K562 (cell line): Measurements from ENCODE around the gene MKNK2. TPM values are rescaled to one million over a fixed set of nuclear protein-coding genes. Genes with fewer than 3 reads are reported as not detected.

Experiments used
- BRD9 ChIP-seq: fragments of 450-650 bp; IDR thresholded peaks from 2 replicates; pipeline ENCODE4 v1.6.1; 2018; ENCODE audit warnings: low read depth; ENCODE audit not compliant: partially characterized antibody
- CHD7 ChIP-seq: fragments of 200-600 bp; sonication (generic); IDR thresholded peaks from one replicate; pipeline ENCODE4 v1.6.1; 2012; ENCODE audit warnings: mild to moderate bottlenecking, low read depth, low read length, inconsistent platforms
- E2F6 ChIP-seq, 2 experiments: IDR thresholded peaks; 2 replicates each; pipeline ENCODE4 v1.6.1; 2011; ENCODE audit warnings: borderline replicate concordance in 1 of 2, control low read depth in 1 of 2, low read depth in 1 of 2, low read length in 1 of 2, mild to moderate bottlenecking in 1 of 2, mixed read lengths in 1 of 2, moderate library complexity in 1 of 2; ENCODE audit not compliant: insufficient read depth in 1 of 2, insufficient read length in 1 of 2, poor library complexity in 1 of 2, severe bottlenecking in 1 of 2; ENCODE audit errors: extremely low read depth in 1 of 2
- TBP ChIP-seq: optimal IDR thresholded peaks from 2 replicates; pipeline ENCODE3; 2011; ENCODE audit warnings: low read depth, low read length, improper control_type of control experiment
- ZBTB7A ChIP-seq: IDR thresholded peaks from 2 replicates; pipeline ENCODE4 v1.6.1; 2011; ENCODE audit warnings: low read depth, mild to moderate bottlenecking, low read length, moderate library complexity, borderline replicate concordance; ENCODE audit not compliant: control insufficient read depth
- ZNF263 ChIP-seq: sonication (generic); formaldehyde crosslinking; IDR thresholded peaks from 2 replicates; pipeline ENCODE4 v1.8.0; 2022; ENCODE audit warnings: mild to moderate bottlenecking, missing genetic modification reagents, borderline replicate concordance
- polyA plus RNA-seq, 8 experiments: library from polyadenylated mRNA; depleted of rRNA in 4 of 8; stranded (reverse) in 5 of 8; unstranded in 3 of 8; fragments of >200 nt; fragmentation: Nextera tagmentation in 2 of 8; fragmentation: Illumina TruSeq in 1 of 8; extraction: Ambion mirVana in 2 of 8; extraction: Trizol in 1 of 8; gene quantifications; 2 replicates each; pipeline versions ENCODE4 v1.2.1 to v1.2.3, GENCODE V29; 2011 to 2014; ENCODE audit warnings: inconsistent platforms in 1 of 8, missing spikeins in 1 of 8
- total RNA-seq, 7 experiments: library from RNA; depleted of rRNA in 6 of 7; stranded (reverse); fragments of >200 nt in 6 of 7; fragmentation: Illumina TruSeq in 2 of 7; extraction: Trizol in 2 of 7; gene quantifications; 2 replicates each; pipeline versions ENCODE4 v1.2.1 to v1.2.3, GENCODE V29; 2011 to 2021; ENCODE audit warnings: low replicate concordance in 1 of 7

Gene MKNK2
- total and polyA plus RNA-seq, 9 of the 15 experiments (the other 6 are each of a cell fraction or from before 2014, with no cell fraction given) = 5.1 to 191 (median 51.9) TPM

- TF ChIP-seq CHD7 (no peak), E2F6 (IDR thresholded peaks at IDR 0.05; ENCODE audit: borderline replicate concordance in 1 of 2, extremely low read depth in 1 of 2, insufficient read depth in 1 of 2, insufficient read length in 1 of 2, low read depth in 1 of 2, low read length in 1 of 2, poor library complexity in 1 of 2, severe bottlenecking in 1 of 2) (no peak), ZNF263 (peak; percentile 81), ZBTB7A (no peak; the same call in 1 of the 2 replicates), BRD9 (no peak), TBP (peak; percentile 45)
Measured at GRCh38 chr19:2015608-2015950, 35.5 kb downstream of the MKNK2 start, which contains the start of gene BTBD2 (continued).
